ENCODE results near the gene G3BP1.
A peak's percentile ranks its signal among the peaks of the same experiment; 100 is the strongest.

The G3BP1 gene

DNA sequence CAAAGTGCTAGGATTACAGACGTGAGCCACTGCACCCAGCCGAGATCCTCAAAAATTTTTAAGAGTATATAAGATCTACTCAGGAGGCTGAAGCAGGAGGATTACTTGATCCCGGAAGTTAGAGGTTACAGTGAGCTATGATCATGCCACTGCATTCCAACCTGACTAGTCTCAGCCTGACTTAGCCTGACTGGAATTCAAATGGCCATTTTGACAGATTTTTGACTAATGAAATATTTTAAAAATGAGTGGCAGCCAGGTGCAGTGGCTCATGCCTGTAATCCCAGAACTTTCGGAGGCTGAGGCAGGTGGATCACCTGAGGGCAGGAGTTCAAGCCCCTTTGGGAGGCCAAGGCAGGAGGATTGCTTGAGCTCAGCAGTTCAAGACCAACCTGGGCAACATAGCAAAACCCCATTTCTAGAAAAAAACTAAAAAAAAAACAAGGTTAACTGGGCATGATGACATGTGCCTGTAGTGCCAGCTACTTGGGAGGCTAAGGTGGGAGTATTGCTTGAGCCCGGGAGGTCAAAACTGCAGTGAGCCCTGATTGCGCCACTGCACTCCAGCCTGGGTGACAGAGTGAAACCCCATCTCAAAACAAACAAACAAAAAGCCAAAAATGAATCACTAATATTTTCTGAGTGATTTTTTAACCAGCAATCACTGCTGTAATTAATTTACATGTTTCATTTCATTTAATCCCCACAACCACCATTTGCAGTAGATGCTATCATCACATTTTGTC lies 29.9 kb upstream of the G3BP1 start:
- Mint-ChIP-seq H3K27me3 (no peaks in the 10 kb centered on the region), H3K9me3 (no peaks in the 10 kb centered on the region), H3K4me3 (no peak overlapping the region), H3K36me3 (peaks cover 44% of the 10 kb centered on the region), H3K27ac (no peak overlapping the region), H3K4me1 (peaks cover 45% of the 10 kb centered on the region)
- ATAC-seq: no peak

DNA sequence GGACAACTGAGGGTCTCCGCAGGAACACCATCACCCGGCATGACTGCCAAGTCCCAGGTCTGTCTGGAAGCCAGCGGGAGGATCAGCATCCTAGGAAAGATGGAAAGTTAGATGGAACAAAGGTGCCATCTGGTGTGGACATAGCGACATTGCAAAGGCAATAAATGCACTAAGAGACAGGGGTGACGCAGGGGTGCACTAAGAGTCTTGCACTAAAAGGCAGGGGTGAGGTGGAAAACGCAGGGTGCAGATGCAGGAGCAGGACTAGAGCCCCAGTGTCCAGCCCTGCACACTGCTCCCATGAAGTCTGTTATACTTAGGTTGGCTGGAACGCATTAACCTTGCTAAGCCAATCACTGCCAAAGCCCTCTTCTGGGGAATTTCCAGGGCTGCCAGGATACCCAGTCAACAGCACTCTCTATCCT lies 28.9 kb upstream of the G3BP1 start:
- ATAC-seq: no peak
- Mint-ChIP-seq H3K36me3 (peaks cover 38% of the 10 kb centered on the region), H3K4me3 (no peak overlapping the region), H3K27ac (no peak overlapping the region), H3K4me1 (peaks cover 45% of the 10 kb centered on the region), H3K27me3 (no peaks in the 10 kb centered on the region), H3K9me3 (no peaks in the 10 kb centered on the region)

DNA sequence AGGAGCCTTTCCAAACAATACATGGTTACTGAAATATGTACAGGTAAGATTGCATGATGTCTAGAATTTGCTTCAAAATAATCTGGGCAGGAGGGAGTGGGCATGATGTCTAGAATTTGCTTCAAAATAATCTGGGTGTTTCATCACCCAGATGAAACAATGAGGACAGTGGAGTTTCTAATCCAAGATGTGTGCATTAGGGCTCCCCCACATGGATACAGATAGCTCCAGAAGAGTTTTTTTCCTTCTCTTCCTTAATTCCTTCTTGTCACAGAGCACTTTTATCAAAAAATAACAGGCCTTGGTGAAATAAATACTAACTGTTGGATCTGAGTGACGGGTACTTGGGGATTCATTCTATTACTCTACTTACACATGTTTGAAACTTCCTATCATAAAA lies 28.2 kb upstream of the G3BP1 start:
- peaks cover 38% of the 10 kb centered on the region for H3K36me3 Mint-ChIP-seq
- no peaks in the 10 kb centered on the region for H3K9me3 Mint-ChIP-seq
- H3K4me1 Mint-ChIP-seq: peaks cover 46% of the 10 kb centered on the region
- no peaks in the 10 kb centered on the region for H3K27me3 Mint-ChIP-seq
- ATAC-seq: no peak
- H3K27ac Mint-ChIP-seq: peak overlapping the region; percentile 62
- no peak overlapping the region for H3K4me3 Mint-ChIP-seq

DNA sequence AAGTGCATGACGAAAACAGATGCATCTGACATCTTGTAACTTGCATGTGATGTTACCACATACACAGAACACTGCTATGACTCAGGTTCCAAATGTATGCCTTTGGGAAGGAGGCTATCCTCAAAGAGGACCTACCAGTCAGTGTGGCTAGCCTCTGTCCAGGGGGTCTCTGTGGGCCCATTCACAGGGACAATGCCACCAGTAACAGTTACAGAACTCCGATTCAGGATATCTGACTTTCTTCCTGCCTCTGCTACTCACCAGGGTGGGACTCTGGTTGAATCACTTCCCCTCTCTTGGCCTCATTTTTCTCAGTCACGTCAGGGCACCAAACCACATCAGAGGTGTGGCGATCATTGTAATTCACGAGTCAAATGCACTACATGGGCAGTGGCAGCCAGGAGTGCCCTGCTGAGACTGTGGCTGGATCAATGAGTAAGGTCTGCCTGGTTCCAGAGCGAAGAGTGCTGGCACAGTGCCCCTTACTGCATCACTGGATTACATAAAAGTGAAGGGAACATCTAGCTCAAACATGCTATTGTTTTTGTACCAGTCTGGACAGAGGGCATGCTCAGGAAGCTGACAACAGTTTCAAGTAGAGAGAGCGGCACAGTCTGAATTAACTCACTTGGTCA lies 26.6 kb upstream of the G3BP1 start:
- Mint-ChIP-seq H3K9me3 (no peaks in the 10 kb centered on the region), H3K36me3 (peaks cover 34% of the 10 kb centered on the region), H3K27me3 (no peaks in the 10 kb centered on the region), H3K4me3 (peak overlapping the region; percentile 7), H3K27ac (peak overlapping the region; percentile 83), H3K4me1 (peaks cover 58% of the 10 kb centered on the region)
- peak; percentile 83 for ATAC-seq

DNA sequence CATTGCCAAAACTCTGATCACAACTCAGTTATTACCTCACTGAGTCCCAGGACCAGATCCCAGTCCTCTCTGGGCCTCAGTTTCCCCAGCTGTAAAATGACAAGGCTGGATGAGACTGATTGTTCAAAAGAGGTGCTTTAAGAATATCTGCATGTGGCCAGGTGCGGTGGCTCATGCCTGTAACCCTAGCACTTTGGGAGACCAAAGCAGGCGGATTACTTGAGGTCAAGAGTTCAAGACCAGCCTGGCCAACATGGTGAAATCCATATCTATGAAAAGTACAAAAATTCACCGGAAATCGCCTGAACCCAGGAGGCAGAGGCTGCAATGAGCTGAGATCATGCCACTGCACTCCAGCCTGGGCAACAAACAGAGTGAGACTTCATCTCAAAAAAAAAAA lies 21.6 kb upstream of the G3BP1 start:
- H3K27me3 Mint-ChIP-seq: no peaks in the 10 kb centered on the region
- ATAC-seq: no peak
- H3K36me3 Mint-ChIP-seq: peaks cover 27% of the 10 kb centered on the region
- H3K27ac Mint-ChIP-seq: peak overlapping the region; percentile 93
- H3K4me1 Mint-ChIP-seq: peaks cover 50% of the 10 kb centered on the region
- H3K9me3 Mint-ChIP-seq: no peaks in the 10 kb centered on the region
- peak overlapping the region; percentile 72 for H3K4me3 Mint-ChIP-seq

DNA sequence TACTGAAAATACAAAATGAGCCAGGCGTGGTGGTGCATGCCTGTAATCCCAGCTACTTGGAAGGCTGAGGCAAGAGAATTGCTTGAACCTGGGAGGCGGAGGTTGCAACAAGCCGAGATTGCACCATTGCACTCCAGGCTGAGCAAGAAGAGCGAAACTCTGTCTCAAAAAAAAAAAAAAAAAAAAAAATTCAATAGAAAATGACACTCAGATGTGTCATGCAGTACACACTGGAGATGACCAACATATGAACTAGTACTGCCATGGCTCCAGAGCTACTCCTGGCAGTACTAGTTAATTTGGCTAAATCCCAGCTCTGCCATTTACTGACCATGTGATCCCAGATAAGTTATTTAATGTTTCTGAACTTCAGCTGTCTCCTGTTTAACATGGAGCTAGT lies 20.7 kb upstream of the G3BP1 start:
- no peak overlapping the region for H3K27ac Mint-ChIP-seq
- H3K9me3 Mint-ChIP-seq: no peaks in the 10 kb centered on the region
- peaks cover 51% of the 10 kb centered on the region for H3K4me1 Mint-ChIP-seq
- no peak overlapping the region for H3K4me3 Mint-ChIP-seq
- ATAC-seq: no peak
- H3K36me3 Mint-ChIP-seq: peaks cover 20% of the 10 kb centered on the region
- H3K27me3 Mint-ChIP-seq: no peaks in the 10 kb centered on the region

DNA sequence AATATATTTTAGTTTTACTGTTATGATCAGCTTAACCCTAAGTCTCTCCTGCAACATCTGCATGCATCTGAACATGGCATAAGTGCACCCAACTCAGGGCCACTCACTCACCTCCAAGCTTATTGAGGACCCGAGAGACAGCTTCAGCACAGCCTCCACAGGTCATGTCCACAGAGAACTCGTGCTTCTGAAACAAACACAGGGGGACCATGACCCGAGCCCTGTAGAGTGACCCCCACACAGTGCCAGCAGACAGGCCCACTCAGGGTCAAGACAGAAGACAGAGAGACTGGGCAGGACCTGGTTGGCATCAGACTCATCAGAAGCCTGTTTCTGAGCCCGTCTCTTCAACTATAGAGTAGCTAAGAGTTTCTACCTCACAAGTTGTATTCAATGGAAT lies 20.2 kb upstream of the G3BP1 start:
- Mint-ChIP-seq H3K4me1 (peaks cover 51% of the 10 kb centered on the region), H3K27ac (peak overlapping the region; percentile 10), H3K27me3 (no peaks in the 10 kb centered on the region), H3K9me3 (no peaks in the 10 kb centered on the region), H3K36me3 (peaks cover 20% of the 10 kb centered on the region), H3K4me3 (no peak overlapping the region)
- ATAC-seq: no peak

DNA sequence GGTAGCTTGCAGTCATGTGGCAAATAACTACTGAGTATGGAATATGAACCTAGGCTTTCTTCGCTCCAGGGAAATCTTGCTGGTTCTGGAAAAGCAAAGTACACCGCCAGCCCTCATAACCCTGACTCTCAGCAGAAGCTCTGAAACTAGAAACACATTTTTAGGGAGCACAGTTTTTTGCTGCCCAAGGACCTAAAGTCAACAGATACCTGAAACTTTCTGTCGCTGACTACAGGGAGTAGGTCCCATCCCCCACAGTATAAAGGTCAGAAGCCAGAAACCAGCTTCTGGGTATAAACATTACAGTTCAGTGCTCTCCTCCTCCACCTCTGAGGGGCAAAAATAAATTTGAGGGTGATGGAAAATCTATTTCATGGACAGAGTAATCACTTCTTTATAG lies 16.4 kb upstream of the G3BP1 start:
- Mint-ChIP-seq H3K9me3 (no peaks in the 10 kb centered on the region), H3K36me3 (peaks cover 20% of the 10 kb centered on the region), H3K27me3 (no peaks in the 10 kb centered on the region), H3K27ac (peak overlapping the region; percentile 95), H3K4me1 (peaks cover 56% of the 10 kb centered on the region), H3K4me3 (peak overlapping the region; percentile 55)
- ATAC-seq: peak; percentile 54

DNA sequence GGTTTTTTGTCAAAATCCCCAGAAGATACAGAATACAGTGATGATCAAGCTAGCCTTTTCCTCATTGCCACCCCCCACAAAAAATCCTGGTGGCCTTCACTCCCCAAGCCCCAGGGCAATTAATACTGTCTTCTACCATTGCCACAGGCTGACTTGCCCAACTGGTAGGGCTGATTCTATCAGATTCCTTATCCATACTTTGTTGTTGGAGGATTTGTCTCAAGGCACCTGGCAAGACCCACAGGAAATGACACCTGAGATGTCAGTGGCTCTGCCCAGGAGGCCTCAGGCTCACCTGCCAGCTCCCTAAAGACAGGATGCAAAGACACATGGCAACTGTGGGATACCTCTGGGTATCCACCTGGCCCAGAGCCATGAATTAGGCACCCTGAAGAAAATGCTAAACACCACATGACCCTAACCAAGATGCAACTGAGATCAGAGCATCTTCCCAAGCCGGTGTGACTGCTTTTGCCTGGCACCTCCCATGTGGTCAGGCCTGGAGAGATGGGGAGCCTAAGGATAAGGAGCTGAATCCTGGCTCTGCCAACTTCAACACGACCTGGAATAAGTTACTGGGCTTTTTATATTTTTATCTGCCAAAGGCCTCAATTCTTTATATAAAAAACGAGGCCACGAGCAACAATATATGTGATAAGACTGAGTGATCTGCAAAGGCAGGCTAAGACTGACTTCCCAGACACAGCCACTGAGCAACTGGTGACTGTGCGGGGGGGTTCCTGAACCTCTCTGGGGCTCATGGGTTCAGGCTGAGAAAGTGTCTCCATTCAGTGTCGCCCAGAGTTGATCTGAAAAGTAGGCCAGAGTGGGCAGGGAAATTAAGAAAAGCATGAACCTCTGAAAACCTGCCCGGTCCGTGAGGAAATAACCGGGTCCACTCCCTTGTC lies 14.3 kb upstream of the G3BP1 start:
- H3K4me1 Mint-ChIP-seq: peaks cover 51% of the 10 kb centered on the region
- no peaks in the 10 kb centered on the region for H3K9me3 Mint-ChIP-seq
- peak; percentile 25 for ATAC-seq

DNA sequence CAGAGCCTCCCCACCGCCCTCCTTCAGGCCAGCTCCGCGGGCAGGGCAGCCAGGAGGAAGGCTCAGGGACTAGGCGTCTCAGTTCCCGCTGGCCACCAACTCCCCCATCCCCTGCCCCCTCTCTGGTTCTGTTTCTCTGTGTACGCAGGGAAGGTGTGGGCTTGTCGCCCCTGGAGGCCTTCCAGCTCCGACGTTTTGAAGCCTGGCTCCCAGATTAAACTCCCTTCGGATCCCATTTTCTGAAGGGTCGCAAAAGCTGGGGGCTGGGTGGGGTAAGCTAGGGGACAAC lies 13.7 kb upstream of the G3BP1 start:
- Mint-ChIP-seq H3K4me1 (peaks cover 51% of the 10 kb centered on the region), H3K9me3 (no peaks in the 10 kb centered on the region), H3K36me3 (peaks cover 7% of the 10 kb centered on the region), H3K27ac (peak overlapping the region; percentile 95), H3K27me3 (no peaks in the 10 kb centered on the region), H3K4me3 (peak overlapping the region; percentile 96)
- peak; percentile 43 for ATAC-seq

More for the DNA sequence above, 14.3 kb upstream of the G3BP1 start:
- Mint-ChIP-seq H3K27ac (peak overlapping the region; percentile 95), H3K36me3 (peaks cover 13% of the 10 kb centered on the region), H3K4me3 (peak overlapping the region; percentile 96), H3K27me3 (no peaks in the 10 kb centered on the region)

DNA sequence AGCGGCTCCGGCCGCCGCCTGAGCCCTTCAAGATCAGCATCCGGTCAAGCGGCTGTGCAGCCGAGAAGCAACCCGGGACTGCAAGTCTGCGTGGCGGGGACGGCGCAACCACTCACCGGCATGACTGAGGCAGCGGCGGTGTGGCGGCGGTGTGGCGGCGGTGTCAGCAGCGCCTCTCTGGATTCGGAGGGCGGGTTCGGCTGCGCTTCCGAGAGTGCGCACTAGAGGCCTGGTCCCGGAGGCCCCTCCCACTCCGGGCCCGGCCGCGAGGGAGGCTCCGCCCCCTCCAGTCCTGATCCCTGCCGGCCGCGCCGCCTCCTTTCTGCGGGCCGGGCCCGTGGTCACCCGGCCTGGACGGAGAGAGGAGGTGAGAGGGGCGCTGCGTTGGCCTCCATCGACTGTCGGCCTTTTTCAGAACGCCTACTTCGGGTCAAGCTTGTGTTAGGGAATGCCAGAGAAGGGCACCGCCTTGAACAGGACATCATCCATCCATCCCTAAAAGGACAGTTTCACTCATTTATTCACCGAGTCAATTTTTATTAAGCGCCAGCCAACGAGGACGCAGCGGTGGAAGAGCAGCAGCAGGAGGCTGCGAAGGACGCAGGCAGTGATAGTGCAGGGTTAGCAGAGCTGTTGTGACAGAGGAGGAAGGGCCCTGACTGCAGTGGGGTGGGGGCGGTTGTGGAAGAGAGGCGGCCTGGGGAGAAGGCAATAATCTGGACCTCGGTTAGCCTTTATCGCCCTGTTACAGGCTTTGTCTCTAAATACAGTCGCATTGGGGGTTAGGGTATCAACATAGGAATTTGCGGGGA lies 13.1 kb upstream of the G3BP1 start, which contains the start of gene ATOX1:
Gene ATOX1, minus strand, starts transcription at position 202 of the 812 bp plus-strand sequence. Its CDS starts 80 bp downstream, at position 122.
- peaks cover 47% of the 10 kb centered on the region for H3K4me1 Mint-ChIP-seq
- no peaks in the 10 kb centered on the region for H3K27me3 Mint-ChIP-seq
- no peaks in the 10 kb centered on the region for H3K9me3 Mint-ChIP-seq
- H3K36me3 Mint-ChIP-seq: peaks cover 2% of the 10 kb centered on the region
- H3K4me3 Mint-ChIP-seq: peak within 1 kb of the TSS; percentile 96
- peak within 1 kb of the TSS; percentile 95 for H3K27ac Mint-ChIP-seq
- ATAC-seq: peak; percentile 99

DNA sequence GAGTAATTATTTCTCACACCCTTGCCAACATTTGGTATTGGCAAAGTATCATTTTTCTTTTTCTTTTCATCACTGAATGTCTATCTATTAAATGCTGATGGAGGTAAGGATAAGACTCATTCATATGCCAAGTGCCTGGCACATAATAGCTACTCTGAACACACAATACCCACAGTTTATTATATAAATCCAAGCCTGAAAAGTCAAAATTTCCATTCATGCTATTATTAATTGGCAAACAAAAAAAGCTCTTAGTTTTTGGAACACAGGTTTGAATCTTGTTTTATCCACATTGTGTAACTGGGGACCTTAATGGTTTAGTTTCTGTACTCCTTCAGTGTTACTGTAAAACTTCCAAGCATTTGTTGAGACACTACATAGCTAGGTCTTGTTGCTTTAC lies 7.0 kb upstream of the G3BP1 start:
- Mint-ChIP-seq H3K4me3 (no peak overlapping the region), H3K4me1 (peaks cover under 1% of the 10 kb centered on the region), H3K27me3 (no peaks in the 10 kb centered on the region), H3K36me3 (no peaks in the 10 kb centered on the region), H3K9me3 (no peaks in the 10 kb centered on the region), H3K27ac (no peak overlapping the region)
- ATAC-seq: no peak

DNA sequence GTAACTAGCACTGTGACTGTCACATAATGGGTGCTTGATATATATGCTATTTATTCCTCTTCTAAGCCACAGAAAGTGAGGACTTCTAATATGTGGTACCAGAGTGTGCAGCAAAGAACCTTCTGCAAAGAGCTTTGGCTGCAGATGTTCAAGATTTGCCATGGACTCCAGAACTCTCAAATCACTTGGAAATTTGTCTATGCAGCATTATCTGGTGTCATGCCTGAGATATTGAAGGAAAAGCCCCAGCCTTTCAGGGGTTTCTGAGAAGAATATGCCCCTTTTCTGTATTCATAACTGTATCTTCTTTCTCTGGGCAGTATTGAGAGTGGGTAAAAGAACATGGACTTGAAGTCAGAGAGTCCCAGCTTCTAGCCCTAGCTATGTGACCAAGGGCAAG lies 4.8 kb upstream of the G3BP1 start:
- ATAC-seq: no peak
- H3K27ac Mint-ChIP-seq: no peak overlapping the region
- H3K4me1 Mint-ChIP-seq: peaks cover 8% of the 10 kb centered on the region
- H3K4me3 Mint-ChIP-seq: no peak overlapping the region
- no peaks in the 10 kb centered on the region for H3K27me3 Mint-ChIP-seq
- no peaks in the 10 kb centered on the region for H3K36me3 Mint-ChIP-seq
- H3K9me3 Mint-ChIP-seq: no peaks in the 10 kb centered on the region

DNA sequence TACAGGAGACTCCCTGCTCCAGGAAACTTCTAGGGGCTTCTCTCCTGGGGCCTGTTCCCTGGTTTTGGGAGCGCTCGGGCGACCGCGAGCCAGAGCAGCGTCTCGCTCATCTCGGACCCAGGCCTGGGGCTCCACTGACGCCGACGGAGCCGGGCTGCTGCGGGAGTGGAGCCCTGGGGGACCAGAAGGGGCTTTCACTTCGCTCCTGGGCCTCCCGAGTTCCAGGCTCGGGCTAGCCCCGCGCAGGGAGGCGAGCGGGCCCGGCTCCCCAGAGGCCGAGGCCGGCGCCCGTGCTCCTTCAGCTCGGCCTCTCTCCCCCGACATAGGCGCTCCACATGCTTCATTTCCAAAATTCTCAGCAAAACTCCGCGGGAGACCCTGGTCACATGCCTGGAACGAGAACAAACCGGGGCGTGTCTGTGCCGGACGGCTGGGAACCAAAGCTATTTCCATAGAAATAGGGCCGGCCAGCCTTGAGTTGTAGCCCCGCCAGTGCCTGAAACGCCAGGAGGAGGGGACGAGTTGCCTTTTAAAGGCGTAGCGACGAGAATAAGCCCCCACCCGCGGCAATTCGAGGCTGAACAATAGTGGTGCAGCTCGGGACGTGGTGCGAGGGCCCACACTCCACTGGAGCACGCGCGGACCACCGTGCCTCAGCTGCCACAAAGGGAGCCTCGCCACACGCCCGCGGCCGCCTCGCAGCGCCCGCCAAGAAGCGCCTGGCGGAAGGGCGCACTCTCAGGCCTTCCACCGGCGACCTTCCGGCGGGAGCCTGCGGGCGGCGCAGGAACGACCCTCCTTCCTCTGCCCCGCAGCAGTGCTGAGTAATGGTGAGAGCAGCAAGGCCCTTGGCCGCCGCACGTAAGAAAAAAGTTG lies 1.1 kb upstream of the G3BP1 start:
- H3K27ac Mint-ChIP-seq: no peak overlapping the region
- H3K27me3 Mint-ChIP-seq: no peaks in the 10 kb centered on the region
- H3K36me3 Mint-ChIP-seq: no peaks in the 10 kb centered on the region
- ATAC-seq: peak; percentile 53
- peaks cover 33% of the 10 kb centered on the region for H3K4me1 Mint-ChIP-seq
- H3K4me3 Mint-ChIP-seq: no peak overlapping the region
- H3K9me3 Mint-ChIP-seq: no peaks in the 10 kb centered on the region

Data from stimulated activated memory B cell treated with anti-CD40 and anti-IgM and Interleukin-4, amounts not matched to agents 10 μg/mL and 1 μg/mL and 100 μg/mL, for 72 hours (primary cell).